Body of pancreas (tissue), 4 donors: ENCODE data around the gene GAK.

ENCODE experiments used
- CTCF ChIP-seq, 7 experiments: fragments of 450-650 bp in 4 of 7; fragments of 200-600 bp in 3 of 7; sonication (generic) in 3 of 7; IDR thresholded peaks; one replicate each; pipeline ENCODE4 v1.5.1; 2016 to 2019; ENCODE audit warnings: antibody characterized with exemption in 7 of 7
- POLR2A ChIP-seq, 3 donors: fragments of 450-650 bp; IDR thresholded peaks; one replicate each; pipeline ENCODE4 v1.6.1; 2016; ENCODE audit warnings: antibody characterized with exemption in 3 of 3, mild to moderate bottlenecking in 2 of 3

- TF ChIP-seq CTCF (IDR thresholded peaks at IDR 0.05) (no peak), POLR2A (IDR thresholded peaks at IDR 0.05) (no peak)
Observed at GRCh38 chr4:970046-970745, 38.1 kb upstream of the GAK start.
